Natural killer cell (primary cell): Measurements from ENCODE around the gene CST3. TPM values are rescaled to one million over a fixed set of nuclear protein-coding genes. Genes with fewer than 3 reads are reported as not detected.

Source experiments
- ATAC-seq, 3 donors: fragments of 150-1000 bp in 2 of 3; fragments of 200-7000 bp in 1 of 3; cut with Tn5 transposase; 1 replicate in 1 of 3; 2 replicates in 2 of 3; pipeline ENCODE4 v1.10.0; 2021; ENCODE audit warnings: mild to moderate bottlenecking in 2 of 3, moderate library complexity in 2 of 3
- DNase-seq, 2 donors: peaks; one replicate each; pipeline versions ENCODE4 v3.0.0 to v3.0.0-alpha.2; 2013 to 2021; ENCODE audit warnings: mixed read lengths in 1 of 2
- H3K27ac ChIP-seq: one replicate; pipeline ENCODE4 v1.5.1; 2013; ENCODE audit warnings: mild to moderate bottlenecking, low read length
- H3K27me3 ChIP-seq: one replicate; pipeline ENCODE4 v1.6.1; 2013; ENCODE audit warnings: low read length; ENCODE audit not compliant: control insufficient read depth, insufficient read depth
- H3K36me3 ChIP-seq: one replicate; pipeline ENCODE4 v1.6.1; 2013; ENCODE audit warnings: low read length; ENCODE audit not compliant: control insufficient read depth, insufficient read depth
- H3K4me1 ChIP-seq: one replicate; pipeline ENCODE4 v1.6.1; 2013; ENCODE audit warnings: low read length; ENCODE audit not compliant: control insufficient read depth, insufficient read depth
- H3K4me3 ChIP-seq: one replicate; pipeline ENCODE4 v1.5.1; 2013; ENCODE audit warnings: low read length
- H3K9me3 ChIP-seq: one replicate; pipeline ENCODE4 v1.6.1; 2013; ENCODE audit warnings: low read length; ENCODE audit not compliant: control insufficient read depth, insufficient read depth
- H3K27ac Mint-ChIP-seq, 2 donors: one replicate each; pipeline ENCODE4 v1.8.0; 2022; ENCODE audit warnings: mild to moderate bottlenecking in 2 of 2, mixed read lengths in 2 of 2, moderate library complexity in 1 of 2
- H3K27me3 Mint-ChIP-seq, 2 donors: one replicate each; pipeline ENCODE4 v1.8.0; 2022; ENCODE audit warnings: low read depth in 2 of 2, mixed read lengths in 2 of 2
- H3K36me3 Mint-ChIP-seq: one replicate; pipeline ENCODE4 v1.8.0; 2022; ENCODE audit warnings: mixed read lengths
- H3K4me1 Mint-ChIP-seq, 2 donors: one replicate each; pipeline ENCODE4 v1.8.0; 2022; ENCODE audit warnings: mixed read lengths in 2 of 2
- H3K4me3 Mint-ChIP-seq: one replicate; pipeline ENCODE4 v1.8.0; 2022; ENCODE audit warnings: mild to moderate bottlenecking, moderate library complexity, mixed read lengths
- H3K9me3 Mint-ChIP-seq, 2 donors: one replicate each; pipeline ENCODE4 v1.8.0; 2022; ENCODE audit warnings: mixed read lengths in 2 of 2
- WGBS: methylation state at CpG from one replicate; pipeline ENCODE4 v1.1.7; 2013; ENCODE audit warnings: missing lambda C conversion rate; ENCODE audit not compliant: insufficient coverage; 5-methylcytosine and 5-hydroxymethylcytosine counted together
- intact Hi-C: fragments of 100-400 bp; cut with micrococcal nuclease; formaldehyde crosslinking; loops from one replicate; pipeline ENCODE4 v1.14.2; 2022
- total RNA-seq, 4 donors: library from RNA; stranded (reverse); fragments of 120-200 nt in 1 of 4; gene quantifications; one replicate each; pipeline versions ENCODE4 v1.2.3 to v1.2.4, GENCODE V29; 2013 to 2022
- TF ChIP-seq, protein P1 (sequence below): fragments of 200-600 bp; IDR thresholded peaks from one replicate; pipeline ENCODE4 v1.8.0; 2022; ENCODE audit warnings: antibody characterized with exemption

Gene CST3
- total RNA-seq, 3 donors from 2014 or later (not counting 1 experiment from before 2014, with no cell fraction given), result 30.0 to 118 (median 83.8) TPM

DNA sequence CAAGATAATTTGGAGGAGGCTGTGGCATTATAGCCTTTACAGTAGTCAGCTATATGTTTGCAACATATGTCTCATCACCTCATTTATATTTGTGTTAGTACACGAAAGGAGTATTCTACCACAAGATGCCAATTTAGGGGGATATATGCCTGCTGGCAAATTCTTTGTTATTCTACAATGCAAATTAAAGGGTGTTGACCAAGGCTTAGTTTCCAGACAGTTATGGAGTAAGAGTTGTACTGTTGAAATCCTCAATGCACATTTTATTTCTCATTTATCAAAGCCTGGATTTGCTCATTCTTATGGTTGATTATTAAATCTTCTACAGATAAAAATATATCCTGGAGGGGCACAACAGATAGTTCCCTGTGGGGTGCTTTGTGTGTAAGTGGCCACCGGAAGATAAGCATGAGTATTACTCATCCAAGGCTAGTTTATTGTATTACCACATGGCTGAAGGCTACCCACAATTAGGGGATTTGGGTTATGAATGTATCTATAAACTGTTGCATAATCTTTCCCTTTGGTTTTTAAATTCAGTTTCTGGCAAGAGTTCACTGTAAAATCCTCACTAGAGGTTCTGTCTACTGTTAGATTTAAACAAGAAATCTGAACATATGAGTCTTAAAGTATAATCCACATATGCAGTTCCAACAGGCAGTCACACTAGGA is 41.0 kb downstream of the CST3 start:
- WGBS, result 100% methylated on average over 1 of the region's 2 CpGs
- no peaks in the 10 kb centered on the region for H3K9me3 Mint-ChIP-seq
- no peak overlapping the region for H3K4me3 Mint-ChIP-seq
- no peak overlapping the region for H3K27ac Mint-ChIP-seq
- ATAC-seq (no peak), DNase-seq (no peak)
- H3K27me3 Mint-ChIP-seq, result peaks cover 0 to 22% of the 10 kb centered on the region in 2 donors
- H3K9me3 ChIP-seq, result no peaks in the 10 kb centered on the region
- H3K4me1 ChIP-seq, result no peaks in the 10 kb centered on the region
- H3K36me3 ChIP-seq, result no peaks in the 10 kb centered on the region
- no peak overlapping the region for H3K27ac ChIP-seq
- TF ChIP-seq, protein P1, sequence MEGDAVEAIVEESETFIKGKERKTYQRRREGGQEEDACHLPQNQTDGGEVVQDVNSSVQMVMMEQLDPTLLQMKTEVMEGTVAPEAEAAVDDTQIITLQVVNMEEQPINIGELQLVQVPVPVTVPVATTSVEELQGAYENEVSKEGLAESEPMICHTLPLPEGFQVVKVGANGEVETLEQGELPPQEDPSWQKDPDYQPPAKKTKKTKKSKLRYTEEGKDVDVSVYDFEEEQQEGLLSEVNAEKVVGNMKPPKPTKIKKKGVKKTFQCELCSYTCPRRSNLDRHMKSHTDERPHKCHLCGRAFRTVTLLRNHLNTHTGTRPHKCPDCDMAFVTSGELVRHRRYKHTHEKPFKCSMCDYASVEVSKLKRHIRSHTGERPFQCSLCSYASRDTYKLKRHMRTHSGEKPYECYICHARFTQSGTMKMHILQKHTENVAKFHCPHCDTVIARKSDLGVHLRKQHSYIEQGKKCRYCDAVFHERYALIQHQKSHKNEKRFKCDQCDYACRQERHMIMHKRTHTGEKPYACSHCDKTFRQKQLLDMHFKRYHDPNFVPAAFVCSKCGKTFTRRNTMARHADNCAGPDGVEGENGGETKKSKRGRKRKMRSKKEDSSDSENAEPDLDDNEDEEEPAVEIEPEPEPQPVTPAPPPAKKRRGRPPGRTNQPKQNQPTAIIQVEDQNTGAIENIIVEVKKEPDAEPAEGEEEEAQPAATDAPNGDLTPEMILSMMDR, result no peak
- no peaks in the 10 kb centered on the region for H3K36me3 Mint-ChIP-seq
- H3K4me3 ChIP-seq, result no peak overlapping the region
- H3K27me3 ChIP-seq, result no peaks in the 10 kb centered on the region
- intact Hi-C loops, result no loop called here
- no peaks in the 10 kb centered on the region for H3K4me1 Mint-ChIP-seq

DNA sequence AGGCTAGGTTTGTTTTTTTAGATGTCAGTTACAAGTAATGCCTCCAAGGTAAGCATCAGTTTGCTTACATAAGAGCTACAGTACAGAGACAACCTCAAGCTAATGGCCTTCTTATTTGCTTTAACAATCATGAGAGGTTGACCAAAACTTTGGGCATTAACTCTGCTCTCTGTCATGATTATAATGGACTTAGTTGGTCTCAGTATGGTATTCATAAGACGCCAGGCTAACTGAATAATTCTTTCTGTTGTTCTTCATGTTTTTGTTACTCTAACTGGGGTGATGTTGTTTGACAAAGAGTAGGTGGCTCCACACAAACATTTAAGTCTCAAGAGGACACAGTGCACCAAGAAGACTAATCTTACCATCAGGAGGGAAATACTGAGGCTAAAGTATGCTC is 41.8 kb downstream of the CST3 start:
- H3K4me1 Mint-ChIP-seq, result no peaks in the 10 kb centered on the region
- DNase-seq, result no peak
- no peak overlapping the region for H3K27ac ChIP-seq

DNA sequence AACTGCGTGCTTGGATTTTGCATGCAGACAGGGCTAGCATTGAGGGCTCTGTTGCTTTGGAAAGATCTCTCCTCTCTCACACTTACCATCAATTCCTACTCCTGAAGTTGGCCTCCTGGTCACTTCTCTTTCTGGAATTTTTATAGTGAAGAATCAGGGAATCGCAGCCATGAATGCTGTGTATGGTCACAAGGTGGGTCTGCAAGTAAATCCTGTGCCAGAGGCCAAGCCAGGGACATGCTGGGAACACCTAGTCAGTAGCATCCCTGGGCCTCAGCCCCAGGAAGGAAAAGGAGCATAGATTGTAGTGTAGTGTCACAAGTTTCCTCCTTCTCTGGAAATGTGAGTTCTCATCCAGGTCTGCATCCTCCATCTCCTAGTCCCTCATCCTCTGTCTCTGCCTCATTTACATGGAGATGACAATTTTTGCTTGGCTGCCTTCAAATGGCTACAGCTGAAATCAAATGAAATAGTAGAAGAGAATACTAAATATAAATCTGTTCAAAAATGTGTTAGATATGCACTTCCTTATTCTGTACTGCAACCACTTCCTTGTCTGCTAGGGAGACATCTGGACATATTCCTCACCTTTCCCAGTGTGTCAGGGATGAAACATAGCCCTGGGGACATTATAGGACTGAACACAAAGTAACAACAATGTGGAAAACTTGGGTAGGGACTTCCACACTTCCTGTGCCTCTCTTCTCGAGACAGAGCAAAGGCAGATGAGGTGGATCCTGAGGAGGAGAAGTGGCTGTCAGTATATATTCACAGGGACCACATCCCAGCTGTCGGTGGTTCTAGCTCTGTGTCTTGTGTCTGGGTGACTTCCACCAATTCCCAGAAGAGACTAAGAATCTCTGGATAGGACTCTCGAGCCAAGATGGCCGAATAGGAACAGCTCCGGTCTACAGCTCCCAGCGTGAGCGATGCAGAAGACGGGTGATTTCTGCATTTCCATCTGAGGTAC is 49.0 kb downstream of the CST3 start:
- Mint-ChIP-seq H3K36me3 (no peaks in the 10 kb centered on the region), H3K27ac (no peak overlapping the region), H3K4me3 (no peak overlapping the region), H3K4me1 (peaks cover 6 to 8% of the 10 kb centered on the region in 2 donors), H3K9me3 (no peaks in the 10 kb centered on the region), H3K27me3 (peaks cover 0 to 3% of the 10 kb centered on the region in 2 donors)
- Histone ChIP-seq H3K27ac (no peak overlapping the region), H3K27me3 (no peaks in the 10 kb centered on the region), H3K4me1 (peaks cover 4% of the 10 kb centered on the region), H3K9me3 (no peaks in the 10 kb centered on the region), H3K4me3 (no peak overlapping the region), H3K36me3 (no peaks in the 10 kb centered on the region)
- ATAC-seq (no peak), DNase-seq (no peak)
- WGBS, result 84% methylated on average over 6 of the region's 10 CpGs
- intact Hi-C loops, result no loop called here
- TF ChIP-seq, protein P1, result no peak

More for the DNA sequence above, 41.8 kb downstream of the CST3 start:
- no peaks in the 10 kb centered on the region for H3K9me3 Mint-ChIP-seq
- H3K27ac Mint-ChIP-seq, result no peak overlapping the region
- no peak for ATAC-seq
- no peaks in the 10 kb centered on the region for H3K27me3 ChIP-seq
- H3K36me3 Mint-ChIP-seq, result no peaks in the 10 kb centered on the region
- intact Hi-C loops, result no loop called here
- no peaks in the 10 kb centered on the region for H3K36me3 ChIP-seq
- no peaks in the 10 kb centered on the region for H3K4me1 ChIP-seq
- TF ChIP-seq, protein P1, result no peak
- H3K4me3 Mint-ChIP-seq, result no peak overlapping the region
- H3K9me3 ChIP-seq, result no peaks in the 10 kb centered on the region
- WGBS, result 89% methylated on average over 1 of the region's 1 CpG
- peaks cover 0 to 22% of the 10 kb centered on the region in 2 donors for H3K27me3 Mint-ChIP-seq
- H3K4me3 ChIP-seq, result no peak overlapping the region
